ENCODE measurements around the gene MALAT1. TPM values are rescaled to one million over a fixed set of nuclear protein-coding genes. Genes with fewer than 3 reads are reported as not detected.
A peak's percentile ranks its signal among the peaks of the same experiment; 100 is the strongest.

Gene MALAT1
- total and polyA plus RNA-seq, 10 of the 15 experiments (the other 5 are each of a cell fraction or from before 2014, with no cell fraction given), result 448 to 8,160 (median 2,019) TPM

GRCh38 chr11:65492637-65493366 is 6.0 kb upstream of the MALAT1 start (continued):
- TF ChIP-seq ATF2 (IDR thresholded peaks at IDR 0.05; ENCODE audit: low read length) (no peak), PAX8 (IDR thresholded peaks at IDR 0.05) (no peak), SIX5 (IDR thresholded peaks at IDR 0.05; ENCODE audit: low read depth, low read length, severe bottlenecking) (no peak), RFX5 (IDR thresholded peaks at IDR 0.05; ENCODE audit: low read depth, low read length) (no peak), TCF12 (IDR thresholded peaks at IDR 0.05; ENCODE audit: low read depth, low read length) (0 out of 2 replicates have a peak, but pooled peaks have one; percentile 4), GABPA (IDR thresholded peaks at IDR 0.05; ENCODE audit: low read depth) (no peak), RAD21 (IDR thresholded peaks at IDR 0.05; ENCODE audit: insufficient read depth, low read depth, low read length) (no peak), HDGF (IDR thresholded peaks at IDR 0.05) (no peak), SUZ12 (IDR thresholded peaks at IDR 0.05; ENCODE audit: unreplicated experiment) (no peak), NRF1 (conservative IDR thresholded peaks at IDR 0.05; ENCODE audit: low read depth, low read length) (no peak), JUNB (IDR thresholded peaks at IDR 0.05) (peak; percentile 86), ASH2L (IDR thresholded peaks at IDR 0.05; ENCODE audit: borderline replicate concordance, low read depth) (no peak), NFIC (IDR thresholded peaks at IDR 0.05; ENCODE audit: low read depth, low read length) (no peak), CBX3 (IDR thresholded peaks at IDR 0.05; ENCODE audit: borderline replicate concordance, low read depth) (no peak), ZSCAN29 (IDR thresholded peaks at IDR 0.05) (no peak), ZNF687 (IDR thresholded peaks at IDR 0.05) (peak; percentile 48; the same call in 1 of the 2 replicates)
- TF ChIP-seq, protein P1, sequence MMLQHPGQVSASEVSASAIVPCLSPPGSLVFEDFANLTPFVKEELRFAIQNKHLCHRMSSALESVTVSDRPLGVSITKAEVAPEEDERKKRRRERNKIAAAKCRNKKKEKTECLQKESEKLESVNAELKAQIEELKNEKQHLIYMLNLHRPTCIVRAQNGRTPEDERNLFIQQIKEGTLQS (IDR thresholded peaks at IDR 0.05; ENCODE audit: borderline replicate concordance, extremely low read depth, low read depth, low read length), result no peak
- TF ChIP-seq, protein P2, sequence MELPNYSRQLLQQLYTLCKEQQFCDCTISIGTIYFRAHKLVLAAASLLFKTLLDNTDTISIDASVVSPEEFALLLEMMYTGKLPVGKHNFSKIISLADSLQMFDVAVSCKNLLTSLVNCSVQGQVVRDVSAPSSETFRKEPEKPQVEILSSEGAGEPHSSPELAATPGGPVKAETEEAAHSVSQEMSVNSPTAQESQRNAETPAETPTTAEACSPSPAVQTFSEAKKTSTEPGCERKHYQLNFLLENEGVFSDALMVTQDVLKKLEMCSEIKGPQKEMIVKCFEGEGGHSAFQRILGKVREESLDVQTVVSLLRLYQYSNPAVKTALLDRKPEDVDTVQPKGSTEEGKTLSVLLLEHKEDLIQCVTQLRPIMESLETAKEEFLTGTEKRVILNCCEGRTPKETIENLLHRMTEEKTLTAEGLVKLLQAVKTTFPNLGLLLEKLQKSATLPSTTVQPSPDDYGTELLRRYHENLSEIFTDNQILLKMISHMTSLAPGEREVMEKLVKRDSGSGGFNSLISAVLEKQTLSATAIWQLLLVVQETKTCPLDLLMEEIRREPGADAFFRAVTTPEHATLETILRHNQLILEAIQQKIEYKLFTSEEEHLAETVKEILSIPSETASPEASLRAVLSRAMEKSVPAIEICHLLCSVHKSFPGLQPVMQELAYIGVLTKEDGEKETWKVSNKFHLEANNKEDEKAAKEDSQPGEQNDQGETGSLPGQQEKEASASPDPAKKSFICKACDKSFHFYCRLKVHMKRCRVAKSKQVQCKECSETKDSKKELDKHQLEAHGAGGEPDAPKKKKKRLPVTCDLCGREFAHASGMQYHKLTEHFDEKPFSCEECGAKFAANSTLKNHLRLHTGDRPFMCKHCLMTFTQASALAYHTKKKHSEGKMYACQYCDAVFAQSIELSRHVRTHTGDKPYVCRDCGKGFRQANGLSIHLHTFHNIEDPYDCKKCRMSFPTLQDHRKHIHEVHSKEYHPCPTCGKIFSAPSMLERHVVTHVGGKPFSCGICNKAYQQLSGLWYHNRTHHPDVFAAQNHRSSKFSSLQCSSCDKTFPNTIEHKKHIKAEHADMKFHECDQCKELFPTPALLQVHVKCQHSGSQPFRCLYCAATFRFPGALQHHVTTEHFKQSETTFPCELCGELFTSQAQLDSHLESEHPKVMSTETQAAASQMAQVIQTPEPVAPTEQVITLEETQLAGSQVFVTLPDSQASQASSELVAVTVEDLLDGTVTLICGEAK (IDR thresholded peaks at IDR 0.05; ENCODE audit: borderline replicate concordance), result no peak
- TF ChIP-seq, protein P3, sequence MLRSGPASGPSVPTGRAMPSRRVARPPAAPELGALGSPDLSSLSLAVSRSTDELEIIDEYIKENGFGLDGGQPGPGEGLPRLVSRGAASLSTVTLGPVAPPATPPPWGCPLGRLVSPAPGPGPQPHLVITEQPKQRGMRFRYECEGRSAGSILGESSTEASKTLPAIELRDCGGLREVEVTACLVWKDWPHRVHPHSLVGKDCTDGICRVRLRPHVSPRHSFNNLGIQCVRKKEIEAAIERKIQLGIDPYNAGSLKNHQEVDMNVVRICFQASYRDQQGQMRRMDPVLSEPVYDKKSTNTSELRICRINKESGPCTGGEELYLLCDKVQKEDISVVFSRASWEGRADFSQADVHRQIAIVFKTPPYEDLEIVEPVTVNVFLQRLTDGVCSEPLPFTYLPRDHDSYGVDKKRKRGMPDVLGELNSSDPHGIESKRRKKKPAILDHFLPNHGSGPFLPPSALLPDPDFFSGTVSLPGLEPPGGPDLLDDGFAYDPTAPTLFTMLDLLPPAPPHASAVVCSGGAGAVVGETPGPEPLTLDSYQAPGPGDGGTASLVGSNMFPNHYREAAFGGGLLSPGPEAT (IDR thresholded peaks at IDR 0.05; ENCODE audit: low read depth), result peak; percentile 92

Data from GM12878 (cell line).